22Rv1 (cell line): Measurements from ENCODE around the gene BRD2.

Experiments used
- ZFX ChIP-seq: fragments of 450-650 bp; IDR thresholded peaks from 2 replicates; pipeline ENCODE4 v1.6.1; 2017; ENCODE audit warnings: antibody characterized with exemption, borderline replicate concordance
- TF ChIP-seq, protein P1 (sequence below): fragments of 450-650 bp; IDR thresholded peaks from 2 replicates; pipeline ENCODE4 v1.5.1; 2017; ENCODE audit warnings: mild to moderate bottlenecking

DNA sequence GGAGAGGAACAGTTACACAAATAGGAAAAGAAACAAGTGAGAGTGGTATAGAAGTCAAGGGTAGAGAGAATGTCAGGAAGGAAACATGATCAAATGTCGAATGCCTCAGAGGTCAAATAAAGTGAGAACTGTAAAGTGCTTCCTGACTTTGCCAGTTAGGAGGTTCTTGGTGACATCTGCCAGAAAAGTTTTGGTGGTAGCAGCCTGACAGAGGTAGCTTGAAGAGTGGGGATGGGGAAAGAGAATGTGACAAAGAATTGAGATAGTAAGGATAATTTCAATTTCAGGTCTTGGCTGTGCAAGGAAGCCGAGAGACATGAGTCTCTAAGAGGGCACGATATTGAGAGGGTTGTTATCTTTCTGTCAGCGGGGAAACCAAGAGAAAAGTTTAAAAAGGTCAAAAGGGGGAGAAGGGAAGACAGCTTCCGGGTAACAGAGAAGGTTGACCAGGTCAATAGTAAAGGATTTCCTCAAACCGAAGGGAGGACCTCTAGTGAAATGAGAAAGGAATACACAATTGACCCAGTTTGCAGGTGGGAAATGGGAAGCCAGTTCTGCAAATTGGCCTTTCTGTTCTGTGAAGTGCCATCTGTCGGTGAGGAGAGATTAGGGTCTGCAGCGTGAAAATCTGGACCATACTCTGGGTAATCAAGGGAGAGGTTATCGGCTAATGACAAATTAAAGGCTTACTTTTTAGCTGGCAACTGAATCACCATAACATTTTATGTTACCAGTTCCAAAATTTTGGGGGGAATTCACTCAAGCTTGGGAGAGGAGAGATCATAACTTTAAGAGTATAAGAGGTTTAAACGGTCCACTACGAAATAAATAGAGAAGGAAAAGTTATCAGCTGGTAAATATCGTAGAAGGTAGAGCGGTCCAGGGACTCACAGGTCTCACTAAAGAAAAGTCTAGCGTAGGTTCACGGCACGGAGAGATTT, 973 bp upstream of the BRD2 start:
- TF ChIP-seq, protein P1, sequence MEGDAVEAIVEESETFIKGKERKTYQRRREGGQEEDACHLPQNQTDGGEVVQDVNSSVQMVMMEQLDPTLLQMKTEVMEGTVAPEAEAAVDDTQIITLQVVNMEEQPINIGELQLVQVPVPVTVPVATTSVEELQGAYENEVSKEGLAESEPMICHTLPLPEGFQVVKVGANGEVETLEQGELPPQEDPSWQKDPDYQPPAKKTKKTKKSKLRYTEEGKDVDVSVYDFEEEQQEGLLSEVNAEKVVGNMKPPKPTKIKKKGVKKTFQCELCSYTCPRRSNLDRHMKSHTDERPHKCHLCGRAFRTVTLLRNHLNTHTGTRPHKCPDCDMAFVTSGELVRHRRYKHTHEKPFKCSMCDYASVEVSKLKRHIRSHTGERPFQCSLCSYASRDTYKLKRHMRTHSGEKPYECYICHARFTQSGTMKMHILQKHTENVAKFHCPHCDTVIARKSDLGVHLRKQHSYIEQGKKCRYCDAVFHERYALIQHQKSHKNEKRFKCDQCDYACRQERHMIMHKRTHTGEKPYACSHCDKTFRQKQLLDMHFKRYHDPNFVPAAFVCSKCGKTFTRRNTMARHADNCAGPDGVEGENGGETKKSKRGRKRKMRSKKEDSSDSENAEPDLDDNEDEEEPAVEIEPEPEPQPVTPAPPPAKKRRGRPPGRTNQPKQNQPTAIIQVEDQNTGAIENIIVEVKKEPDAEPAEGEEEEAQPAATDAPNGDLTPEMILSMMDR: peak; percentile 72
- no peak for TF ChIP-seq ZFX
